GM18511 (cell line): ENCODE measurements around the gene CREB5.
"Not testable (repeated sequence)": the region's sequence is repeated elsewhere in the genome, so short reads cannot be mapped to it uniquely, and the experiment has no call there.

Source experiments
- ATAC-seq: cut with Tn5 transposase; IDR thresholded peaks from one replicate; pipeline ENCODE4 v1.9.1; 2021; ENCODE audit warnings: mild to moderate bottlenecking, moderate library complexity; ENCODE audit not compliant: unreplicated experiment

CREB5 gene

GRCh38 chr7:28411876-28412662, at the start of gene CREB5:
Gene CREB5, plus strand, starts transcription at chr7:28412518. Its CDS starts 397 bp downstream, at chr7:28412915.
- ATAC-seq, result no peak

GRCh38 chr7:28362812-28363211, 49.5 kb upstream of the CREB5 start:
- no peak for ATAC-seq

GRCh38 chr7:28364082-28364481, 48.2 kb upstream of the CREB5 start:
- no peak for ATAC-seq

- ATAC-seq, result no peak
Measured at GRCh38 chr7:28369523-28369922, 42.8 kb upstream of the CREB5 start.

- ATAC-seq, result no peak
Measured at GRCh38 chr7:28371846-28372245, 40.5 kb upstream of the CREB5 start.

- ATAC-seq, result no peak
Measured at GRCh38 chr7:28373990-28374389, 38.3 kb upstream of the CREB5 start.

- no peak for ATAC-seq
Measured at GRCh38 chr7:28375729-28376128, 36.6 kb upstream of the CREB5 start.

GRCh38 chr7:28376634-28377033, 35.7 kb upstream of the CREB5 start:
- ATAC-seq, result no peak

GRCh38 chr7:28378574-28379149, 33.7 kb upstream of the CREB5 start:
- no peak for ATAC-seq

- no peak for ATAC-seq
Measured at GRCh38 chr7:28381466-28381865, 30.9 kb upstream of the CREB5 start.

GRCh38 chr7:28382144-28382543, 30.2 kb upstream of the CREB5 start:
- no peak for ATAC-seq

GRCh38 chr7:28383975-28384374, 28.3 kb upstream of the CREB5 start:
- ATAC-seq, result no peak

- no peak for ATAC-seq
Measured at GRCh38 chr7:28389504-28390395, 22.6 kb upstream of the CREB5 start.

- no peak for ATAC-seq
Measured at GRCh38 chr7:28390426-28390825, 21.9 kb upstream of the CREB5 start.

- no peak for ATAC-seq
Measured at GRCh38 chr7:28392289-28392688, 20.0 kb upstream of the CREB5 start.

GRCh38 chr7:28395404-28395803, 16.9 kb upstream of the CREB5 start:
- ATAC-seq, result no peak

GRCh38 chr7:28395831-28396230, 16.5 kb upstream of the CREB5 start:
- no peak for ATAC-seq

GRCh38 chr7:28397141-28397540, 15.2 kb upstream of the CREB5 start:
- no peak for ATAC-seq

GRCh38 chr7:28400838-28401360, 11.4 kb upstream of the CREB5 start:
- ATAC-seq, result no peak

- not testable (repeated sequence) for ATAC-seq
Measured at GRCh38 chr7:28401567-28401966, 10.8 kb upstream of the CREB5 start.

- ATAC-seq, result no peak
Measured at GRCh38 chr7:28405662-28406061, 6.7 kb upstream of the CREB5 start.
